IPS DF 4.7 (cell line): ENCODE data around the gene ANKH.

Experiments used
- DNase-seq: peaks from one replicate; pipeline ENCODE4 v3.0.0-alpha.2; 2013; ENCODE audit warnings: low spot score; ENCODE audit errors: extremely low read depth

The ANKH gene

DNA sequence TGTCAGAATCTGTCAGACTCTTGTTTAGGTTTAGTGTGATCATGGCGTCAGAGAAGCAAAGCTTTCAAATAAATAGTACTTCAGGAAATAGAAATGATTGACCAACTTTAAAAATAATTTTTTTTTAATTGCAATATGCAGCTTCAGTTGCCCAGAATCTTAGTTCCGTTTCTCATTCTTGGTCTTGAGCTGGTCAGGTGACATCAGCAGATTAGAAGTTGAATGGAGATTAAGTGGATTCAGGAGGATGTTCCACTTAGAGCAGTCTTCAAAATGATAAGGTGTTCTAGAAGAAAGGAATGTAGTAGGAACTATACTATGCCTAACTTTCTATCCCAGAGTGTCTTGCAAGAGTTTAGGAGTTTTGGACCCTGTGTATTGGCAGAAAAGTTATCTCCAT lies 176.4 kb downstream of the ANKH start:
- DNase-seq, result no peak

DNA sequence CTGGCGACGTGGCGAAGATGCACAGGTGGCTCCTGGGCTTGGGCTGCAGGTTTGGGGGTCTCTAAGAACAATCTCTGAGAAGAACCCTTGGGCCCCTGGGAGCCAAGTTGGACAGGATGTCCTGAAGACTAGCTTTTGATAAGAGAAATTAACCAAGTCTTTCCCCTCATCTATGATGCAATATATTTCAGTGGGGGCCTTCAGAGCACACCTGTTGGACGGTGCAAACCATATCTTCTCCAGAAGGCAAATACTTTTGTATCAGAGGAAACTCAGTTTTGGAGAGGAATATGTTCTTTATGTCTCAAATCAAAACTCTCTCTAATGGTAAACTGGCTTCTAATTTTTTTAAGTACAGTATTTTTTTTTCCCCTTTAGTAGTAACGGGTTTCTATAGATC lies 178.5 kb downstream of the ANKH start:
- DNase-seq, result no peak

DNA sequence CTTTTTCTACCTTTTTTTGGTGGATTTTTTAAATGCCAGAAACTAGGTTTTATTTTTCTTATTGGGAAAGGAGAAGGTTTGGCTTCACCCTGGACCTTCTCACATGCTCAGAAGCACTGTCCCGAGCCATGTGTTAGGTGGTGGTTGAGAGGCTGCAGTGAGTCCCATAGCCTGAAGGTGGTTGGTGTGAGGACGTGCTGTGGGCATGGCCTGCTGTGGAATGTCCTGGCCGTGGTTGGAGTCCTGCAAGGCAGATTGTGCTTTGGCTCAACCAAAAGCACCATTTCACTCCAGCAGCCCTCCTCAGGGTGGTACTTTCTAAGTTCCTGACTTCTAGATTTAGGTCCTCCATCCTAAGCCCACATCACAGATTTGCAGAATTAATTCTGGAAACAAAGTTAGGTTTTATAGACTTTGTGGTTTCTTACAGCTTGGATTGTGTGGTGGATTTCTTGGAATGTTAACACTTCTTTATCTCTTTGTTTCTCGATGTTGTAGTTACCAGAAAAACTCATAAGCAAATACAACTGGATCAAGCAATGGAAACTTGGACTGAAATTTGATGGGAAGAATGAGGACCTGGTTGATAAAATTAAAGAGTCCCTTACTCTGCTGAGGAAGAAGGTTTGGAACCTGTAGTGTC lies 184.4 kb downstream of the ANKH start:
- no peak for DNase-seq

DNA sequence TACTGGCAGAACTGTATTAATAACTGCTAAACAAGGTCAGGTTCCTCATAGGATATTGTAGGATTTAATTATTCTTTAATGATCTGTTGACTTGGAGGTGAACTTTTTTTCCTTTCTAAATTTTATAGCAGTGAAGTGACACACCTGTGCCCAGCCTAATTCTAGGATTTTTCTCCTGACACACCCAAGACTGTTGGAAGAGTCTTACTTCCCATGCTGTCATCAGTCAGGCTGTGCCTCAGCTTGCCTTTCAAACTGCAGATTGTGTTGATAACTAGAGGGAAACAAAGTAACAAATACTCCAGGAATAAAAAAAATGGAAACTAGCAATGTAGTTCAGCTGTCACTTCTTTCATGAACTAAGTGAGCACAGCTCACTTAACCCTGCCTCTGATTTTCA lies 185.1 kb downstream of the ANKH start:
- DNase-seq, result no peak

DNA sequence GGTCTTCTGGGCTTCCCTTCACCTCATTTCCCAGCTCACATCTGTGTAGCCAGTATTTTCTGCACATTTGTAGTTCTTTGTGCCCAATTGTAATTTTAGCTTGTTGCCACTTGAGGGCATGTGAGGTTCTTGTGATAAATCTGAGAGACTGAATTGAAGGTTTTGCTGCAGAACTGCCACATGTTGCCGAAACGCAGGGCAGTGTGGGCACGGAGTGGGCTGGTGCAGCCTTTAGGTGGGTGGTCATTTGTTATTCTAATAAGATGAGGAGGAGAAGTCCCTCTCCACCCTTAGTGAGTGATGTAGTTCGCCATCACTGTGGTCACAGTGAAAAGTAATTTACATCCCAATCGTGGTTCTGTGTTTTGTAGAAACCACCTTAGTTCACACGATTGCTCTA lies 185.8 kb downstream of the ANKH start:
- no peak for DNase-seq

DNA sequence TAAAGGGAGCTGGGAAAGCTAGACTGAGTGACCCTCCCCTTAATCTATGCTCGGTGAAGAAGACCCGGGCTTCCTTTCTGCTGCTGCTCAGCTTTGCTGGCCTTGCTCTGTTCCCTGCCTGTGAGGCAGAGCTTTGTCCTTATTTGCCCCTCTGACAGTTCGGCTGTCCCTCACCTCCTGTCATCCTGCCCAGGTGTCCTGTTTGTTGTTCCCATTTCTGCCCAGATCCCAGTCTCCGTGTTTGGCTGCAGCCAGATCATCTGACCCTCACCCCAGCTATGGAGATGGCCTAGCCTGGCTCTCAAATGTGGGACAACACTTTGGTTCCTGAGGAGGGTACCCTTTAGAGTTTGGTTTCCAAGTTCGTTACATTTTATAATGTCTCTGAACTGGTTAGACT lies 186.8 kb downstream of the ANKH start:
- DNase-seq, result no peak

DNA sequence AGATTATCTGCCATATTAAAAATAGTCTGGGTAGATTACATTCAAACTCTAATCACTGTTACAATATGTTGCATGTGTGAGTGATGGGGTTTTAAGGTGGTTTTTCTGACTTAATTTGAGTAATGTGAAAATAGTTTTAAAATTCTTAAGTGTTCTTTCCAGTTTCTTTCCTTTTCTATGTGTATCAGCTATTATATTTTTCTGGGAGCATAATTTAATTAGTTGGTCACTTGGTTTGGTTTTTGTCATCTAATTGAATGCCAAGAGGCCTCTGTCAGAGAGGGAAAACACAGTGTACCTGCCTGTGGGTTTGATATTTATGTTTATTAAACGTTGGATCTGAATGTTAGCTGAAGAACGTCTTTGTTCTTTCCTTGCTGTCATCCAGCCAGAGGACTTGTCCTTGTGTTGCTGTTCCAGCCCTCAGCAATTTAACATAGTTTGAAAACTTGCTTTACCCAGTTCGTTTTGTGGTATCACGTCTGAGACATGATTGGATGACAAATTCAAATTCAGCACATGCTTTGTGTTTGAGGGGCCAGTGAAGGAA lies 187.6 kb downstream of the ANKH start:
- no peak for DNase-seq

DNA sequence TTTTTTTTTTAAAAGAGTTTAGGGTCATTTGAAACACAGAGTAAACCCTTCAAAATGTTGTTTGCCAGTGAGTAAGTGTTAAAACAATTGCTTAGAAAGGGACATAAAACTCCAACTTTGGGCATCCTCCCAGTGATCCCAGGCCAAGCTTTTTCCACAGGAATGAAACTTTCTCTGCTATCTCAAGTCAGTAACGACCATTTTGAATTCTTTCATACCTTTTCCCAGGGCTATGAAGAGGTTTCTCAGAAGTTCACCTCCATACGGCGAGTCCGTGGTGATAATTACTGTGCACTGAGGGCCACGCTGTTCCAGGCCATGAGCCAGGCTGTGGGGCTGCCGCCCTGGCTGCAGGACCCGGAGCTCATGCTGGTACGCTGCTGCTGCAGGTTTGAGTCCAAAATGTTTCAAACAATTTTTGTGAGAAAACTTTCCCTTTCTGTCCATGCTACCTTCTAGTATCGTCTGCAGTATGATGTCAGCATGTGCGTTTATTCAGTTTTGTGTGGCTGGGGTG lies 190.3 kb downstream of the ANKH start:
- no peak for DNase-seq

- no peak for DNase-seq
These were observed 192.0 kb downstream of the ANKH start for GRCh38 chr5:14679595-14679994.

- DNase-seq, result no peak
These were observed 192.7 kb downstream of the ANKH start for GRCh38 chr5:14678773-14679334.

GRCh38 chr5:14676320-14676719 lies 195.3 kb downstream of the ANKH start:
- DNase-seq, result no peak

DNA sequence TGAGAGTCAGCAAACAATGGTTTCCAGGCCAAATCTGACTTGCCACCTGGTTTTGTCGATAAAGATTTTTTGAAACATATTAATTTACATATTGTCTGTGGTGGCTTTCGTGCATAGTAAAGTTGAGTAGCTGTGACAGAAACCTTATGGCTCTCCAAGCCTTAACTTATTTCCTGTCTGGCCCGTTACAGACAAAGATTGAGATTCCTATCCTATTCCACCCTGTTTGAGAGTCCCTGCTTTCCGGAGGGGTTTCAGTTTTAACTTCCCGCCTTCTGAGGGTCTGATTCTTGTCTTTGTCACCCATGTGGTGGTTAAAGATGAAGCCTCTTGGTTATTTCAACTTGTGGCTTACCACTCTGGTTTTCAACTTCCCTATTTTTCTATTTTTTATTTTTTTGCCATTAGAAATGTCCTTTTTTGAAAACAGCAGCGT lies 195.7 kb downstream of the ANKH start:
- DNase-seq, result no peak

GRCh38 chr5:14674983-14675854 lies 196.4 kb downstream of the ANKH start:
- no peak for DNase-seq

DNA sequence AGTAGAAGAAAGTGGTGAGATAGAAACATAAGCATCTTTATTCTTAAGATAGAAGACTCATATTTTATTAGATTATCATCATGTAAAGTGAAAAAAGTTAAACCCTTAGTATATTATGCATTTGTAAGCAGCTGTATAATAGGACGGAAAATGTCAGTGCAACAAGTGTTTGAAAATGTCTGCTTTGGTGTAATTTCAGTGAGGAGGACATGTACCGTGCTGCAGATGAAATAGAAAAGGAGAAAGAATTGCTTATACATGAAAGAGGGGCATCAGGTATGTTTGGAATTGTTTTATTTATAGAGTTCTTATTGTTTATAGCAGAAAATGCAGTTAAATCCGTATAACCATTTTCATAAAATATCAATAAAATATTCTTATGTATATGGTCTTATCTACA lies 198.1 kb downstream of the ANKH start:
- no peak for DNase-seq

- DNase-seq, result no peak
These were observed 198.8 kb downstream of the ANKH start for GRCh38 chr5:14672484-14673394.

DNA sequence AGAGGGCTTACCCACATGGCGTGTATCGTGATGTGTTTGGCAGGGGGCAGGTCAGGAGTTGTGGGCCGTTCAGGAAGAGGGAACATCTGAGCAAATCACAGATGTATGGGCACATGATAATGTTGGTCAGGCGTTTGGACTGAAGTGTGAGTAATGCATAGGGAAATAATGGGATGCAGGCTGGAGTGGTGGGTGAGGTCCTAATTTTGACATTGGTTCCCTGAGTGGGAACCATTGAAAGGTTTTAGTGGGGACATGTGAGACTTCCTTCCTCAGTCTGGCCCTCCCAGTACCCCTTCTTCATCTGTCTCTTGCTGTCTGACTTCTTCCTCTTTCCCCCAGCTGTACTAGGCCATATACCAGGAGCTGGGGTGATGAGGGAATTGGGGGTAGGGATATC lies 199.5 kb downstream of the ANKH start:
- no peak for DNase-seq

- DNase-seq, result no peak
These were observed 200.2 kb downstream of the ANKH start for GRCh38 chr5:14671414-14671813.

GRCh38 chr5:14669975-14670374 lies 201.6 kb downstream of the ANKH start:
- DNase-seq, result no peak

DNA sequence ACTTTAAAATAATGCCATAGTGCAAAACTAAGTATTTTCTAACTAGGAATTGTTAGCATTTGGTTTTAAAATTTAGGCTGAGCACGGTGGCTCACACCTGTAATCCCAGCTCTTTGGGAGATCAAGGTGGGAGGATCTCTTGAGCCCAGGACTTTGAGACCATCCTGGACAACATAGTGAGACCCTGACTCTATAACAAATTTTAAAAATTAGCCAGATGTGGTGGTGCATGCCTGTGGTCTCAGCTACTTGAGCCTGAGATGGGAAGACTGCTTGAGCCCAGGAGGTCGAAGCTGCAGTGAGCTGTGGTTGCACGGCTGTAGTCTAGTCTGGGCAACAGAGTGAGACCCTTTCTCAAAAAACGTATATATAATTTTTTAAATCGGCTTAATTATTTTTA lies 202.2 kb downstream of the ANKH start:
- DNase-seq, result no peak

GRCh38 chr5:14668181-14668591 lies 203.4 kb downstream of the ANKH start:
- no peak for DNase-seq

DNA sequence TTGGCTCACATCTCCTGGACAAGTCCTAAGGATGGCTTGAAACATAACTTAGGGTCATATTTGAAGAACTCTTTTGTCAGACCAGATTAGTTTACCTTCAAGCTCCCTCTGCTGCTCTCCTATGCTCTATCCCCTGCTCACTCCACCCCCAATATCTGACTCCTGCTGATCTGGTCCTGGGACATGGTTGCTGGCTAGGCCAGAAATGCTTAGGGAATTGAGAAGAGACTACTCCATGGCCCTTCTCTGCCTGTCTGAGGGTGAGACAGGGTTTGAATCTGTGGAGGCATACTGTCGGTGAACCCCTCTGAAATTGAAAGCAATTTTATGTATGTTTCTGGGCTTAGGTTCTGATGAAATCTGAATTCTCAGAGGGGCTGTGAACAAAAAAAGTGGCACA lies 203.8 kb downstream of the ANKH start:
- DNase-seq, result no peak
